ENCODE measurements around the gene SCGB1C2. TPM values are rescaled to one million over a fixed set of nuclear protein-coding genes. Genes with fewer than 3 reads are reported as not detected.

The SCGB1C2 gene
- total RNA-seq, 4 donors from 2014 or later = not detected

DNA sequence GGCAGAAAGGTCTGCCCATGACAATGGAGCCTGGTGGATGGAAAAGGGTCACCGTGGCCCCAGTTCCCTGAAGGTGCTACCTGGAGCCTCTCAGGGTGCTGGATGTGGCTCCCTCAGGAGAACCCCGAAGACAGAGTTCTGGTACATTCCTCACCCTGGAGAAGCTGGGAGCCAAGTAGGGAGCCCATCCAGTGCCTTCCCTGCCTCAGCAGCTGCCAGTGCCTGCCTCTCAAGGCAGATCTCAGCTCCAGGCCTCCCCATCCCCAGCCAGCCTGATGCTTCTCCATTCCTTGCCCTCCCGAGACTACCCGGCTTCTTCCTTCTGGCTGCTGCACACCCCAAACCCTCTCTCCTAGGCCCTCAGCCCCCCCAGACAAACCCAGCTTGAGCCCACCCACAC is 20.5 kb downstream of the SCGB1C2 start:
- no peak overlapping the region for H3K27ac ChIP-seq
- no peaks in the 10 kb centered on the region for H3K4me1 ChIP-seq
- no peak overlapping the region for H3K4me3 ChIP-seq
- no peaks in the 10 kb centered on the region for H3K27me3 ChIP-seq
- DNase-seq = no peak
- TF ChIP-seq CTCF (IDR thresholded peaks at IDR 0.05) (no peak), POLR2A (IDR thresholded peaks at IDR 0.05) (no peak)
- WGBS, 2 donors = 90 to 96% methylated on average over 2 to 3 of the region's 4 CpGs
- no peaks in the 10 kb centered on the region for H3K9me3 ChIP-seq
- H3K36me3 ChIP-seq = peaks cover 0 to 59% (median 14%) of the 10 kb centered on the region in 3 donors
- intact Hi-C loops (cut with DNase I) = no loop called here

GRCh38 chr17:158379-158778 is 21.0 kb downstream of the SCGB1C2 start:
- no peaks in the 10 kb centered on the region for H3K4me1 ChIP-seq
- H3K4me3 ChIP-seq = no peak overlapping the region
- intact Hi-C loops (cut with DNase I) = no loop called here
- no peaks in the 10 kb centered on the region for H3K27me3 ChIP-seq
- TF ChIP-seq CTCF (IDR thresholded peaks at IDR 0.05) (no peak), POLR2A (IDR thresholded peaks at IDR 0.05) (no peak)
- H3K36me3 ChIP-seq = peaks cover 0 to 54% (median 13%) of the 10 kb centered on the region in 3 donors
- WGBS, 2 donors = 95 to 96% methylated on average over 7 of the region's 7 CpGs
- no peaks in the 10 kb centered on the region for H3K9me3 ChIP-seq
- no peak overlapping the region for H3K27ac ChIP-seq
- DNase-seq = no peak

GRCh38 chr17:159609-160008 is 22.2 kb downstream of the SCGB1C2 start:
- Histone ChIP-seq H3K27me3 (no peaks in the 10 kb centered on the region), H3K27ac (no peak overlapping the region), H3K4me1 (no peaks in the 10 kb centered on the region), H3K4me3 (no peak overlapping the region), H3K36me3 (peaks cover 0 to 50% (median 13%) of the 10 kb centered on the region in 3 donors), H3K9me3 (no peaks in the 10 kb centered on the region)
- WGBS, 2 donors = 89 to 93% methylated on average over 15 of the region's 15 CpGs
- no peak for DNase-seq
- intact Hi-C loops (cut with DNase I) = no loop called here
- TF ChIP-seq CTCF (IDR thresholded peaks at IDR 0.05) (no peak), POLR2A (IDR thresholded peaks at IDR 0.05) (no peak)

GRCh38 chr17:160336-160735 is 23.0 kb downstream of the SCGB1C2 start:
- intact Hi-C loops (cut with DNase I) = no loop called here
- 74 to 83% methylated on average over 3 to 9 of the region's 13 CpGs for WGBS, 2 donors
- H3K27ac ChIP-seq = no peak overlapping the region
- no peak for DNase-seq
- no peaks in the 10 kb centered on the region for H3K27me3 ChIP-seq
- H3K4me1 ChIP-seq = no peaks in the 10 kb centered on the region
- H3K9me3 ChIP-seq = no peaks in the 10 kb centered on the region
- peaks cover 0 to 44% (median 13%) of the 10 kb centered on the region in 3 donors for H3K36me3 ChIP-seq
- TF ChIP-seq POLR2A (IDR thresholded peaks at IDR 0.05) (no peak), CTCF (IDR thresholded peaks at IDR 0.05) (no peak)
- no peak overlapping the region for H3K4me3 ChIP-seq

GRCh38 chr17:161481-161880 is 24.1 kb downstream of the SCGB1C2 start:
- Histone ChIP-seq H3K4me1 (no peaks in the 10 kb centered on the region), H3K36me3 (peaks cover 0 to 33% (median 1%) of the 10 kb centered on the region in 3 donors), H3K27me3 (no peaks in the 10 kb centered on the region), H3K27ac (no peak overlapping the region), H3K4me3 (no peak overlapping the region), H3K9me3 (no peaks in the 10 kb centered on the region)
- intact Hi-C loops (cut with DNase I) = no loop called here
- TF ChIP-seq POLR2A (IDR thresholded peaks at IDR 0.05) = no peak
- TF ChIP-seq CTCF (IDR thresholded peaks at IDR 0.05) = no peak
- WGBS, 2 donors = 76 to 89% methylated on average over 2 to 6 of the region's 10 CpGs
- DNase-seq = no peak
